GM03348 (cell line): Measurements from ENCODE around the gene DPT.
A peak's percentile ranks its signal among the peaks of the same experiment; 100 is the strongest.

Experiments used
- DNase-seq: peaks from one replicate; pipeline ENCODE4 v3.0.0; 2012; ENCODE audit warnings: low spot score

The DPT gene

DNA sequence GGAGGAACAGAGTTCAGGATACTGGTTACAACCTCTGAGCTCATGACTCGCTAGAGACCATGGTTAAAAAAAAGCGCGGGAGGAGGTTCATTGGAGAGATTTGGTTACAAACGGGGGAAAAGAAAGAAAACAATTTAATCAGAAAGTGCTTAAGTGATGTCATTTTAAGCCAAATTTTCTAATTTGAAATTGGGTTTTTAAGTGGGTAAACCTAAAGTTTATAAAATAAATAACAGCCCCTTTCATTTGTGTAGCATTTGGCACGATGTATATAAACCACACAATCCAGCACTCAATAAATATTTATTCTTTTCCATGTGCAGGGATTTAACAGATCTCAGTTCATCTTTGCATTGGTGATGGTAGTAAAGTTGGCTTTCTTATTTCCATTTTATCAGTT is 7.0 kb upstream of the DPT start:
- no peak for DNase-seq

DNA sequence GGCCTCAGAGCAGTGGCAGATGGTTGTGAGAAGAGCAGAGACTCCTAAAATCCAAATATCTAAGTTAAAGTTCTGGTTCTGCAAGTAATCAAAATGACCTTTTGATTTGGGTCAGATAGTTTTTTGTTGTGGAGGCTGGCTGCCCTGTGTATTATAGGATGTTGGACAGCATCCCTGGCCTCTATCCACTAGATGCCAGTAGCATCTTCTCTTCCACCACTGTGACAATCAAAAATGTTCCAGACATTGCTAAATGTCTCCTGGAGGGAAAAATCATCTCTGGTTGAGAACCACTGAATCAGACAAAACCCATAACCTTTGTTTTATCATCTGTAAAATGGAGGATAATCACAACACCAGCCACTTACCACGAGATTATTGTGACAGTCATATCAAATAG is 5.9 kb upstream of the DPT start:
- DNase-seq, result no peak

DNA sequence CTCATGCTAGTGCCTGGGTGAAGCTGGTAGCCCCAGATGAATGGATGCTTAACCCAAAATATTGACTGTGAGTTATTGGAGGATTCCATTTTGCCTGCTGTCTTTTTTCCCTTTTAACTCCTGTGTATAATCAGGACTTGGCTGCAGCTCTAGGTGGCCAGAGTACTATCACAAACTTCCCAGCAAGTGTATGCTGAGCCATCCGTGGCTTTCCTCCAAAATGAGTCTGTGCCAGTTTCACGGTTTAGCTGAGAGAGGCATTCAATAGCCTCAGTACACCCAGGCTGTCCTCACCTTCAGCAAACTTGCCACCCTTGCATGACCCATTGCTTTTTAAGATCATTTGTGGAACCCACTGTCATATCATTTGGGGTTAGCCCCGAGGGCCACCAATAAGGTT is 5.3 kb upstream of the DPT start:
- no peak for DNase-seq

DNA sequence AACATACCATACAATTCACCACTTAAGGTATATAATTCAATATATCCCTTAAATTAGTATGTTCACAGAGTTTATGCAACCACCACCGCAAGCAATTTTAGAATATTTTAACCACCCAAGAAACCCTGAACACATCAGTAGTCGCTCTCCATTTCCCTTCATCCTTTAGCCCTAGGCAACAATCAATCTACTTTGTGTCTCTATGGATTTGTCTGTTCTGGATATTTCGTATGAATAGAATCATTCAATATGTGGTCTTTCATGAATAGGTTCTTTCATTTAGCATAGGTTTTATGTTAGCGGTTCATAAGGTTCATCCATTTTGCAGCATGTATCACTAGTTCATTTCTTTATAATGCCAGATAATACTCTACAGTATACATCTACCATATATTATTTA is 4.2 kb upstream of the DPT start:
- no peak for DNase-seq

DNA sequence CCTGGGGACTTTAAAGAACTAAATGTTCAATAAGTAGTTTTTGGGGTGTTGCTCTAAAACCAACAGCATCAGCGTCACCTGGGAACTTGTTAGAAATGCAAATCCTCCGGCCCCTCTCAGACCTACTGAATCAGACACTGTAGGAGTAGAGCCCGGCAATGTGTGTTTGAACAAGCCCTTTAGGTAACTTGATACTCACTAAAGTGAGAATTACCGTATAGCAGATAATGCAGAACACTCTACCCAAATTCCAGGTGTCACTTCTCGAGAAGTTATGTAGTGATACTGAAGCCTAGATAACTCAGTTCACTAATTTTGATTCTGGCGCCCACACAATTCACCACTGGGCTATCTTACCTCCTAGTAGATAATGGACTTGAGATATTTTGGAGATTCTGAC is 3.7 kb upstream of the DPT start:
- no peak for DNase-seq

DNA sequence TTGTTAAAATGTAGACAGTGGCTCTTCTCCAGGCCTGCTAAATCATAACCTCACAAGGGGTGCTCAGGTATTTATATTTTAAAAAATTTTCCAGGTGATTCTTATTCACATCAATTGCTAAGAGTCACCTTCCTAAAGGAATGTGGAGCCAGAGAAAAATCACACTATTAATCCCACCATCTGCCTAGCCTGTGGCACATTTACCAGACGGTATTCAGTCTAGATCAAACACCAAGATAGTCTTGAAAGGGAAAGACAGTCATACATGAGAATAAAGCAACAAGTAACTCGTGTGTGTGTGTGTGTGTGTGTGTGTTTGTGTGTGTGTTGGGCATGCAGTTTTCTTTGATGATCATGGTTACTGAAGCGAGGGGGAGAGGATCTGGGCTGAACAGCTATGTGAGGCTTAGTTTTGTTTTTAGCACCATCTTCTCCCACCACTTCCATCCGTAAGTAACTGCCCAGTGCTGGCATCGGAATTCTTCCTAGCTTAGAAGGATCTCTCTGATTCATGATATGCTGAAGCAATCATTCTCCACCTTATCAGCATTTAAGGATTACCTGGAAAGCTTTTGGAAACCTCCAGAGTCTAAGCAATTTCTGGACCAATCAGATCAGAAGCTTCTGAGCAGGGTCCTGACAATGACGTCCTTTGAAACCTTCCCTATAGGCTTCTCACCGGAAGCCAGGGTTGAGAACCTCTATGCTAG is 2.4 kb upstream of the DPT start:
- DNase-seq, result no peak

DNA sequence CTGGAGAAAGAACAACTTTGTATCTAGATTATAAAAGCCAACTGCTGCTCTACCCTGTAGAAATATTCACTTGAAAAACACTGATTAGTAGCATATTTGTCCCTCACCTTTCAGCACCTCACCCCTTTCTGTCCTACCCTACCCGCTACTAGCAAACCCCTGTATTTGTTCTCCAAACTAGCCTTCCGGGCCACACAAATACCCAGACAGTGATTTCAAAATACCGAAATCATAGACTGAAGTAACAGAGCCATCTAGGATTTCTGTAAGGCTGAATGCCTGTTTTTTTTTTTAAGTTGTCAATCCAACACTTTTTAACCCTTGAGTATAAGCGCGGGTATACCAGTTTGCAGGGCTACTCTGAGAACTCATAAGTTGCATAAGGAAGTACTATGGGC is 398 bp upstream of the DPT start:
- DNase-seq, result no peak

DNA sequence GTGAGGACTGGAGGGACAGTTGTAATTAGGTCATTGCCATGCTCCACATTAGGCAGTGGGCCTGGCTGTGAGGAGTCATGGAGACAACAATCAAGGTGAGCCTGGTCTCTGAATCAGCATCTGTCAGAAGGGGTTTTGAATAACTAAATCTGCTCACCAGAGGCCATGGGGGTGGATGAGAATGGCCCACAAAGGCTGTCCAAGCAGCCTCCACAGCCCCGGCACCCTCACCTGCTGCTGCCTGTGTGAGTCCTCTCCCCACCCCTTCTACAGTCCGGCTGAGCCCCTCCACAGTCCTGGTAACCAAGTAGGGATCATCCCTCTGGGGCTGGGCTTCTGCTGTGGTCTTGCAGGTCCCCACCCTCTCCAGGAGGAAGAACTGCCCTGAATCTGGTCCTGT is 2.3 kb downstream of the DPT start:
- no peak for DNase-seq

DNA sequence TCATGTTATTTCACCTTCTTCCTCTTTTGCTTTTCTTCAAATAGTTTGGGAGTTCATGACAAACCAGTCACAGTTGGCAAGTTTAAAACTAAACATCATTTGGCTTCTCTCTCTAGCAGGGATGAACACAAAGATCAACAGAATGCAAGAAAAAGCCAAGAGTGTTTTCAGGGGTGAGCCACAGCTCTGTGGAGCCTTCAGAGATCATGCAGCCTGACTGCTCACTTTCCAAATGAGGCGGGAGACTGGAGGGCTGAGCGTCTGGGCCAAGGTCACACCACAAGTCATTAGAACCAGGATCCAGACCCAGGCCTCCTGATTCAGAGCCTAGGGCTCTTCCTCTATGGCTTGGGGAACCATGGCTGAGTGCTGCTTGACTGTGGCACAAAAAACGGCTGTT is 2.7 kb downstream of the DPT start:
- DNase-seq, result peak; percentile 39

DNA sequence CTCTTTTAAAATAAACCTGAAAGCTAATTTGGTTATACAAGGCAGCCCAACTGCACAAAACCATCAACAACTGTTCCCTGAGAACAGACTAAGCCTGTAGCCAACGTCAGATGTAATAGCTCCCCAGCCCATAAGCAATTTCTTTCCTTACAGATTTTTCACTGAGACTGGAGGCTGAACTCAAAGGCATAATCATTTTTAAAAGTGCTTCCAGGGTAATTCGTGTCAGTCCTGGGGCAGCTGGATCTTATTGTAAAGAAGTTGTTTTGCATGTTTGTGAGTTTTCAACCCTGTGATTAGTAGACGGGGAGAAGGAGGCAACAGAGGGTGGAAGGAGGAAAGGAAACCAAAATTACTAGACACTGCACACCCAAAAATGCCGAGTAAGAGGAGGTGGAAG is 3.2 kb downstream of the DPT start:
- no peak for DNase-seq

DNA sequence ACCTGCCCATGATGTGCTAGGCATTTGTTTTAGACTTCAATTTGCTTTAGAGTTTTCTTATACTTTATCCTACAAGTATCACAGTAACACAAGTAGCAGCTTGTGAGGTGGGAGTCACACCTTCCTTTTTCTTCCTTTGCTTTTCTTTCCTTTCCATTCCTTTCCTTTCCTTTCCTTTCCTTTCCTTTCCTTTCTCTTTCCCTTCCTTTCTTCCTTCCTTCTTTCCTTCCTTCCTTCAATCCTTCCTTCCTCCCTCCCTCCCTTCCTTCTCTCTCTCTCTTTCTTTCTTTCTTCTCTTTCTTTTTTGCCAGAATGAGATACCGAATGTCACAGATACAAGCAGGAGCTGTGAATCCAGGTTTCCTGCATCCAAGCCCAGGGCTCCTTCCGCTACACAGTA is 3.9 kb downstream of the DPT start:
- DNase-seq, result no peak

DNA sequence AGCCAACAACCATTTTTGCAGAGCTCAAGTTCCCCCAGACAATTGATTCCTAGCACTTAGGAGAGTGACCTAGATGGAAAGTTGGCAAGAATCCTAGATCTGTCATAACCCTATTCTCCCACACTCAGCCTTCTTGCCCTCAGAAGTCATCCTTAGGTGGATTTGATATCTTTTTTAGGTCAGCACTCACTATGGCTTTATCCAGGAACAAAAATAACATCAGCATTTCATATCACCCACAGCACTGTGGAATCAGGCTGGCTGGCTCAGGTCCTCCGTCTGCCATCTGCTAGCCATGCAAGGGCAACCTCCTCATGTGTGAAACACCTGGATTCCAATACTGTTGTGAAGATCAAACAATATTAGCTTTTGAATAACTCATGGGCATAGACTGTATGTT is 6.0 kb downstream of the DPT start:
- DNase-seq, result no peak

DNA sequence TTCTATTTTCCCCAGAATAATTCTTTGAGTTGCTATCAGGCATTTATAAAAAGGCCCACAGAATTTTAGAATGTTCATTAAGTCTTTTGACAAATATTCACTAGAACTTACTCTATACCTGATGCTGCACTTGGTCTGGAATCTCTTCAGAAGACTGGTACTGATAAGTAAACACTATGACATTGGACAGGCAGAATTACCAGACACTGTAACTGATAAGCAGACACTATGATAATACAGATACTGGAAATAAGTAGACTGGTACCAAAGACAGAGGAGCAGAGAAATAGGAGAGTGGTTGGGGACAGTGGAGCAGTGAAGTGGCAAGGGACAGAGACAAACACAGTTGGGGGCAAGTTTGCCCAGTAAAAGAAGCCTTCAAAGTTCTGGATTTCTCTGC is 8.2 kb downstream of the DPT start:
- DNase-seq, result no peak

DNA sequence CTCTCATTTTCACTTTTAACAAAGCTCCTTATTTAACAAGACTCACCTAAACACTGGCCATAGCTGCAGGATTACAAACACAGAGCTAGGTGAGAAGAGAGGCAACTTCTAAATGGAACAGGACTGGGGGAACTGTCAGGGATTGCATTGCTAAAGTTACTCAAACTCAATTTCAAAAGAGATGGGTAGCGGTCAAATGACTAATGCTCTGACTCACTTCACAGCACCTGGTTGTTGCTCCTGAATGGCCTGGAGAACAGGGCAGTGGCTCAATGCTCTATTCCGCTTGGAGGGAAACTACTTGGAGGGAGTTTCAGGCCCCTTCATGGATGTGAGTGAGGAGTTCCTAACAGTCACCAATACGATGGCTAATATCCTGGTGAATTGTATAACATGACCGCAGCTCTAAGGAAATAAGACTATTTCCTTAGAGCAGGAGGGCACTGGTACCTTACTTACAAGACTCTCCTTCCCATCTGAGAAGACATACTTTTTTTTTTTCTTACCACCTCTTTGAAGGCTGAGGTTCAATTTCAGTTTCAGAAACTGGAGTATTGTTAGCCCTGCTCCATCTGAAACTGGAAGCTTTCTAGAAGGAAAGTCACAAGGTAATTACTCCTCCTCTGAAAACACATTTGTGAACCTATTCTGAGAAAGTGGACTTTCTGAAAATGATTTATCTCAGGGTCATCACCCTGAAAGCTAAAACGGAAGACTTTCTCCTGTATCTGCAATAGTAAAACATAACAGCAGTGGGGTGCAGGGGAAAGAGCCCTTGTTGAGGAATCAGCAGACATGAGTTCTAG is 9.5 kb downstream of the DPT start:
- no peak for DNase-seq

DNA sequence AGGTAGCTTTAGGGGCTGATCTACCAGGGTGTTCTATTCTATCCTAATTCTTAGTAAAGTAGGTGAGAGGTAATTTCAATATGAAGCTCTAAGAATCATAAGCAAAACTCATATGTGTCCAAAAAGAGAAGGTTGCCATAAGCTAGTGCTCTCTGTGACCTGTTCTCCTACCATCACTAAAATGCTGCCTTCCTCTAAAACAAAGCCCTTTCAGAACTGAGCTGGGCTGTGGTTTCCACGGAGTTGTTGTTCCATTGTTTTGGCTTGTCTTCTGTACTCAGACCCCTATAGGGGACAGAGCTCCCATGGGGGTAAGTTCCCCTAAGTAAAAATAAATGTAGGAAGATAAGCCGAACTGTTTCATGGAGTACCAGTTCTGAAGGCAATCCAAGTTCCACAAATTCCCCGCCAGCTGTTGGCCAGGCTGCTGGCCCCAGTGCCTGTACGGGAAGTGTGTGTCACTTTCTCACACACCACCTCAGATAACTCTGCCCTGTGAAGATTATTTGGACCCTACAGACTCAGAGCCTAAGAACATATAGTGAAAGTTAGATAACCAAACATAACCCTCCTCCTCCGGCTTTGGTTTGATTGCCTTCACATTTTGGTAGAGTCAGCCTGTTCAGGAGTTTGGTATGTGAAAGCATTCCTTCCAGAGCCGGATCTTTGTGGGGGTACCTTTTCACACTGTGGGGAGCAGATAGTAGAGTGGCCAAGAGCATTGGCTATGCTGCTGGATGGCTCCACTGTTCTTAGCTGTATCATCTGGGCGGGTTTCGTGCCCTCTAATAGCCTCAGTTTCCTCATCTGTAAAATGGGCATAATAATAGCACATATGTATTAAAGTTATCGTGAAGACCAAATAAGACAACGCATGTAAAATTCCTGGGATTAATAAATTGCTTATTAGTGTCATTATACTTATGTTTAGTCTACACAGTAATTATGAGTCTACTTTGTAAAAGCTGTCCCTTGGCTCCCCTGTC is 10.8 kb downstream of the DPT start:
- no peak for DNase-seq

DNA sequence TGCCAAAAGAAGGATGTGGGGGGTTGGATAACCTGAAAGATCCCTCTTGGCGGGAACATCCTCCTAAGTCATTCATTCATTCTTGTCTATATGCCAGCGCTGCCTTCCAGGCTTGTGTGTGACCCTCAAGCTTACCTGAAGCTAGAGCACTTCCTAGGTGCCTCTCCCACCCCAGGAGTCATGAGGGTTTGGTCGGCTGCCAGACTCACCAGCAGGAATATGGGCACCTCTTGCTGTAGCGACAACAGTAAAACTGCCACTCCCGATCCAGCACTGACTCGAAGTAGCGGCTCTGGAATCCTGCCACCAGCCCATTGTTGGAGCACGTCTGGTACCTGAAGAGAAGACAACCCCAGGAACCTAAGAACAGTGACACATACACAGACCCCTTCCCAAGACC is 15.0 kb downstream of the DPT start:
- no peak for DNase-seq

DNA sequence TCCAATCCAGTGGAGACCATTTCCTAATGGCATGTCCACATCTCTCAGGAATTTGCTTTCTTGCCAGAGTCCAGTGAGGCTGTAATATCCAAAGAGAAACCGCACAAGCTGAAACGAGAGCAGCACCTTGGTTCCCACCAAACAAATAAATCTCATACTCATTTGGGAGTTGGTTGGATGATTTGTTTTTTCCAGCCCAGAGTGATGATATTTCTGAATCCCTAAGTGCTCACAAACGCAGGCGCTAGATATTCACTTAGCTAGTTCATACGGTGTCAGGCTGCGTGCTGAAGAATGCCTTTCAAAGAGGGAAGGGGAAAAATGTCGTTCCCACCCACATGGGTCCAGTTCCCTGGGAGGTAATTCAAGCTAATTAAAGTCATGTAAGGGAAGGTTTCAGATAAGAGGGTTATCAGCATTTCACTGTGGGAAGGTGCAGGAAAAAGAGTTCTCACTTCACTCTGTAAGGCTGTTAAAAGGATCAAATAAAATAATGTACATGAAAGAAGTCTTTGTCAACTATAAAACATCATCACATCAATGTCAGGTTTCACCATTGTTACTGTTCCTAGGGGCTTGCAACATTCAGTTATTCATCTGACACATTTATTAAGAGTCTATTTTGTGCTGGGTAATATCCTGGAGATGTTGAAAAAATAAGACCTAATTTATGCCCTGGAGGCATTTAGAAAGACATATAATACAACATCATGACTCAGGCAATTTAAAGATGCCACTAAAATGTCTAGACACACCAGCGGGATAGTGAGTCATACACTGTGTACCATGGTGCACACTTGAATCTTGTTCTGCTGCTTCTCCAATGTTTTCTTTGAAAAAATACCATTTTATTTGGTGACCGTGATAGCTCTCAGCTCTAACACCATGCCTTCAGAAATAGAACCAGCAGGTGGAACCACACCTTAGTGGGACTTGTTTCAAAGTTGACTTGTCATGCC is 19.3 kb downstream of the DPT start:
- DNase-seq, result peak; percentile 75

DNA sequence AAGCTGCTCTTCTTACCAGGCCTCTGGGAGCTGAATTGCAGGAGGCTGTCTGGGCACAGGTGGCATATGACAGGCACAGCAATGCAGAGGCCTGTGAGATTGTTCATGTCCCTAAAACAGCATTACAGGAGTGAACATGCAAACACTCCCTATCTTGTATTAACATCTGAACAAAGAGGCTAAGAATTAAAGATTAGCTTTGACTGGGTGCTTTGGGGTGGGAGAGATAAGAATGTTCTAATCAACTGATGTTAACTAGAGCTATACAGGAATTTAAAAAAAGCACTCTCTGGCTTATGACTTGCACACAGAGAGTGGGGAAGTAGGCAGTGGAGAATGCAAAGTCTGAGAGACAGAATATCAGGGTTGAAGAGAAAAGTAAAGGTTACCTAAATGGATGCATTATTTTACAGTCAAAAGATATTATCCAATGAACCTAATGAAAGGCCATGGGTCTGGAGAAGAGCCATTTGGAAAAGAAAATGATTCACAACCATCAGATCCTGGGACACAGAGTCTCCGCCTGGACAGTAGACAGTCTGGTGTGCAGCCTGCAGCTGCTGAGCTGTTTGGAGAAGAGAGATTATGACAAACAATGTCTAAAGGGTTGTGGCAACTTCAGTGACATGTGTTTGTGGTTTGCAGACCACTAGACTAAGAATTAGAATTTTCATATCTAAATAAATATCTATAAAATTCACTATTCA is 20.2 kb downstream of the DPT start:
- DNase-seq, result peak; percentile 77

DNA sequence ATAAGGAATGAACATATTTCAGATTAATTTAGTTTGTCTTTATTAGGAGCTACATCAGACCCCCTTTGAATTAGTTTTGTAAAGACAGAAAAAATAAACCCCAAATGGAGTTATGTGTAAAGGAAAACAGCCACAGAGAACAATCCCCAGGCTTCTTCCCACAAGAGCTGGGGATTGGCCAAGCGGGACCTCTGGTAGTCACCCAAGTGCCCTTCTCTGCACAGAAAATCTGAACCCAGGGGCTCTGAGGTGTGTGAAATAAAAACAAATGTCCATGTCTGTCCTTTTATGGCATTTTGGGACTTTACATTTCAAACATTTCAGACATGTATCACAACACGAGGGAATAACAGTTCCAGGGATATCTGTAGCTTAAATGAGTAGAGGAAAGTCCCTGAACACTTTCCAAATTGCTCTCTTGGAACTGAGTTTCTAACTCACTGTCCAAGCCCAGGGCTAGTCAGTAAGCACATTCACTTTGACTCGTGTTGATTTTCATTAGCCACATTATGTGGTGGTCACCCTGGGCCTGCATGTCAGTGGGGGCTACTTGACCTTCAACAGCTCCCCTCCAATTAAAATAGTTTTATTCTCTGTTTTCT is 22.5 kb downstream of the DPT start:
- no peak for DNase-seq

DNA sequence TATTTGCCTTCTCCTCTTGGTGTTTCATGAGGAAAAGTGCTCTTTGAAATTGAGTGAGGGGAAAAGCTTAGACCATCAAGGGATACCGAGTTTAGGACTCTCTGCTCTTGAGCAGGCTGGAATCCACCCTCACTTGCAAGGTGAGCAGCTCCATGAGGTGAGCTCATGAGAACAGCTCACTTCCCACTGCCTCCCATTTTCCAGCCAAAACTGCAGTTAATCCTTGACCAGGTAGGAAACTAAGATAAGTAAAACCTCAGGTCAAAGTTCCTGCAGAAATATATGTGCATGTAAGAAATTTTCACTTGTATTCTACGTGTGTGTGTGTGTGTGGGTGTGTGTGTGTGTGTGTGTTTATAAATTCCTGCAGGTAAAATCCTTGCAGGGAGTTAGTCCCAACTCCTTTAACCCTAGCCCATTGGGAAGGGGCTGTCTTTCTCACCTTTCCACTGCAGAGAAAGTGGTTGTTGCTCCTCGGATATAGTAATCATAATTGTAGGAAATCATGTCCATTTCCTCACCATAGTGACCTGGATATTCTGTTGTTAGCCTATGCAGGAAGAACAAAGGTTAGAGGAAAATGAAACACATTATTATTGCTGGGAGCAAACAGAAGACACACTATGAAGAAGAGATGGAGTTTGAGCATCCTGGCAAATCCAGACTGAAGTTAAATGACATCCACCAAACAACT is 28.3 kb downstream of the DPT start:
- DNase-seq, result no peak
